ENCODE data around the gene ANKRD22.

Gene ANKRD22

DNA sequence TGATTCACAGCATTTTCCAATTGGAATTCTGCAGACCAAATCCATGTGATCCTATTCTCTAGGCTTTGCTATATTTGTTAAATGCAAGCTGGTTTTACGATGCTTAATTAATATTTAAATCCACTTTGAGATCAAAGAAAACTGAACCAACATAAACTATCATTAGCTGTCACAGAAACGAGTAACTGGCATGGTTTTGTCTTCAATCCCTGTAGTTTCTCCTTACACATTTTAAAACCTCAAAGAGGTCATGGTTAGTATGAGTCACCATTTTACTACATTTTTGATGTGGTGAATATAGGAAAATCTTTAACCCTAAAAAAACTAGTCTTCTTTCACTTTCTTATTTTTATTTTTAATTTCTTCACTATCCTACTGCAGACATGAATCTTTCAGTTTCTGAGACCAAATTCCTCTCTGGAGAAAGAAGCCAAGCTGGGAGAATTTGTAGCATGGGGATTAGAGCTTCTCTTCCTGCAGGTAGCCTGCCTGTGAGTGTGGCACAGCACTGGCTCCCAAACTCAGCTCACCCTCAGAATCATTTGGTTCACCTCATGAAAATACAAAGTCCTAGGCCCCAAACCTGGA lies 57.8 kb downstream of the ANKRD22 start:
- TF ChIP-seq, protein P1, sequence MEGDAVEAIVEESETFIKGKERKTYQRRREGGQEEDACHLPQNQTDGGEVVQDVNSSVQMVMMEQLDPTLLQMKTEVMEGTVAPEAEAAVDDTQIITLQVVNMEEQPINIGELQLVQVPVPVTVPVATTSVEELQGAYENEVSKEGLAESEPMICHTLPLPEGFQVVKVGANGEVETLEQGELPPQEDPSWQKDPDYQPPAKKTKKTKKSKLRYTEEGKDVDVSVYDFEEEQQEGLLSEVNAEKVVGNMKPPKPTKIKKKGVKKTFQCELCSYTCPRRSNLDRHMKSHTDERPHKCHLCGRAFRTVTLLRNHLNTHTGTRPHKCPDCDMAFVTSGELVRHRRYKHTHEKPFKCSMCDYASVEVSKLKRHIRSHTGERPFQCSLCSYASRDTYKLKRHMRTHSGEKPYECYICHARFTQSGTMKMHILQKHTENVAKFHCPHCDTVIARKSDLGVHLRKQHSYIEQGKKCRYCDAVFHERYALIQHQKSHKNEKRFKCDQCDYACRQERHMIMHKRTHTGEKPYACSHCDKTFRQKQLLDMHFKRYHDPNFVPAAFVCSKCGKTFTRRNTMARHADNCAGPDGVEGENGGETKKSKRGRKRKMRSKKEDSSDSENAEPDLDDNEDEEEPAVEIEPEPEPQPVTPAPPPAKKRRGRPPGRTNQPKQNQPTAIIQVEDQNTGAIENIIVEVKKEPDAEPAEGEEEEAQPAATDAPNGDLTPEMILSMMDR (IDR thresholded peaks at IDR 0.05; ENCODE audit: extremely low read depth, insufficient read depth, missing control alignments): no peak
- peak; percentile 22 for DNase-seq (ENCODE audit: low spot score)
- in situ Hi-C loops (cut with MboI; ENCODE audit: low pct_unique_long_range_greater_than_20kb, low sequenced_read_pairs, unreplicated experiment): no loop called here

DNA sequence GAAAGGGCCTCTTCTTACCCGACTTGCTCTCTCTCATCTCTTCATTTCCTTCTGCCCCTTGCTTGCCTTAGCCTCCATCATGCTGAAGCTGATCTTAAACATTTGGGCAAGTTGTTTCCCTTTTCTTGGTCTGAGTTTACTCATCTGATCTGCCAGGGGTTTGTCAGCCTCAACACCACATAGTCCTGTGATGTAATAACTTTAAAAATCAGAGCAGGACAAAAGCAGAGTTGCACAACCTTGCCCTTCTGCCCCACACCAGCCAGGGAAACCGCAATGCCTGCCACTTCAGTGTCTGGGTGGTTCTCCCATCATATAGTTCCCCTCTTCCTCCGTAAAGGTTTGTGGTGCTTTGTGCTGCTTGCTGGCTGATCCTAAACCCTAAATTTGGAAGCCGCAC lies 59.0 kb downstream of the ANKRD22 start:
- DNase-seq (ENCODE audit: low spot score): no peak
- in situ Hi-C loops (cut with MboI; ENCODE audit: low pct_unique_long_range_greater_than_20kb, low sequenced_read_pairs, unreplicated experiment): no loop called here
- TF ChIP-seq, protein P1 (IDR thresholded peaks at IDR 0.05; ENCODE audit: extremely low read depth, insufficient read depth, missing control alignments): no peak

DNA sequence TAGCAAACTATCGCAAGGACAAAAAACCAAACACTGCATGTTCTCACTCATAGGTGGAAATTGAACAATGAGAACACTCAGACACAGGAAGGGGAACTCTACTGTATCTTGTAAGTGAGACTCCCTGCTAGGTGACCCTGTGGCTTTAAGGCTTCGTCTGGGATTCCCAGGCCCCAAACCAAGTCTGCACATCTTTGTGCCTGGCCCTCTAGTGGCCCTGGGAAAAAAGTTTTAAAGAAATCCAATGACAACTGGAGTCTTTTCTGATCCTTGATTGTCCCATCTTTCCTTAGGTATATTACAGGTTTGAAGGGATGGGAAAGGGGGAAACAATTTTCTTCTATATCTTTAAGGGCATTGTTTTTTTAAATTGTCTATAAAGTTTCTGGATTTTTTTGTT lies 59.7 kb downstream of the ANKRD22 start:
- in situ Hi-C loops (cut with MboI; ENCODE audit: low pct_unique_long_range_greater_than_20kb, low sequenced_read_pairs, unreplicated experiment): no loop called here
- DNase-seq (ENCODE audit: low spot score): no peak
- TF ChIP-seq, protein P1 (IDR thresholded peaks at IDR 0.05; ENCODE audit: extremely low read depth, insufficient read depth, missing control alignments): peak; percentile 38

DNA sequence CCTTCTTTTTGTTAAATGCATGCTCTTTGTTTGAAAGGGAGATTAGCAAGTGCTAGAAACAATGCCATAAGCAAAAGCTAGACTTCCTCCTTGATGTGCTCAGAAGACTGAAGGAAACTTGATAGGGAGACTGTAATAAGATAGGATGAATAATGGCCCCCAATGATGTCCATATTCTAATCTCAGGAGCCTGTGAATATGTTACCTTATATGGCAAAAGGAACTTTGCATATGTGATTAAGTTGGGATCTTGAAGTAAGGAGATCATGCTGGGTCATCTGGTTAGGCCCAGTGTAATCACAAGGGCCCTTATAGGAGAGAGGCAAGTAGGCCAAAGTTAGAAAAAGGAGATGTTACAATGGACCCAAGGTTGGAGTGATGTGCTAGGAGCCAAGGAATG lies 62.7 kb downstream of the ANKRD22 start:
- in situ Hi-C loops (cut with MboI; ENCODE audit: low pct_unique_long_range_greater_than_20kb, low sequenced_read_pairs, unreplicated experiment): no loop called here
- TF ChIP-seq, protein P1 (IDR thresholded peaks at IDR 0.05; ENCODE audit: extremely low read depth, insufficient read depth, missing control alignments): no peak
- DNase-seq (ENCODE audit: low spot score): no peak

DNA sequence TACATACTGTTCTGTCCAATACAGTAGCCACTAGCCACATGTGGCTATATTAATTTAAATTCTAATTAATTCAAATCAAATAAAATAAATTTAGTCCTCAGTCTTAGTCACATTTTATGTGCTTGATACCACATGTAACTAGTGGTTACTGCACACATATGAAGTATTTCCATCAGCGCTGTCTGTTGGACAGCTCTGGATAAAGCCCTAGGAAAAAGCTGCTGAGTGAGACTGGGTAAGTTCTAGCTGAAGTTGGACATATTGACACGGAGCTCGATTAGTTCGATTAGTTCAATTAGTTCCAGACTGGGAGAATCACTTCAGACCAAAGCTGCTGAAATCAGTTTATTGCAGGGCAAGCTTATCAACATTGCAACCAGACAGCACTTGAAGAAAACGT lies 64.2 kb downstream of the ANKRD22 start:
- in situ Hi-C loops (cut with MboI; ENCODE audit: low pct_unique_long_range_greater_than_20kb, low sequenced_read_pairs, unreplicated experiment): no loop called here
- TF ChIP-seq, protein P1 (IDR thresholded peaks at IDR 0.05; ENCODE audit: extremely low read depth, insufficient read depth, missing control alignments): no peak
- no peak for DNase-seq (ENCODE audit: low spot score)

DNA sequence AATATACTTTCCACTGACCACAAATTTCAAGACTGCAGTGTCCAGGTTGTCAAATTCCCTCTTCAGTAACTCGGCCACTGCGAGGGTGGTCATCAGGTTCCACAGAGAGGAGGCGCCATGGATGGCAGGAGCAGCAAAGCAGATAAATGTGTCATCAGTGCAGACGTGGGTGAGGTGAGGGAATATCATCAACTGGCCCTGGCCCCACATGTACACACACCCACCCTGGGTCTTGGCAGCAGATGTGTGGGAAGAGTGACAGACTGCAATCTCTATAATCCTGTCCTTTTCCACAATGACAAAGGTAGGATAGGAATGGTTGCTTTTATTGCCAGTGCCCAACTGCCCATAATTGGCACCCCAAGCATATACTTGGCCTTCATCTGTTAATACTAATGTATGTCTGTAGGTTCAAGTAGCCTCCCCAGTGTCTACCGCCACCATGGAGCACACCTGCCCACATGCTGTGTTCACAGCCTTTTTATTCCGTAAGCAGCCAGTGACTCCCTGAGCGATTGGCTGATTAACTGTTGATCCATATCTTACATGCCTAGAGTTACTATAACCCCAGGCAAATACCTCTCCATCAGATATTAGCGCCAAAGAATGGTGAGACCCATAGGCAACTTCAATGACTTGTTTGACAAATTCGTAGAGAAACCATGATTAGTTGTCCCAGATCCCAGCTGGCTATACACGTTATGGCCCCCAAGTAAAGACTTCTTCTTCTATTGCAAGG lies 65.4 kb downstream of the ANKRD22 start:
- TF ChIP-seq, protein P1 (IDR thresholded peaks at IDR 0.05; ENCODE audit: extremely low read depth, insufficient read depth, missing control alignments): no peak
- DNase-seq (ENCODE audit: low spot score): no peak
- in situ Hi-C loops (cut with MboI; ENCODE audit: low pct_unique_long_range_greater_than_20kb, low sequenced_read_pairs, unreplicated experiment): no loop called here

Data from GM13977 (cell line).